ENCODE data around the gene SKAP2.

GRCh38 chr7:26627891-26628341 is 236.5 kb downstream of the SKAP2 start:
- TF ChIP-seq ZFX (IDR thresholded peaks at IDR 0.05) (no peak), SP1 (IDR thresholded peaks at IDR 0.05; ENCODE audit: low read depth) (no peak), EZH2 (IDR thresholded peaks at IDR 0.05) (no peak), CTCF (IDR thresholded peaks at IDR 0.05 in 2 of 3, conservative IDR thresholded peaks at IDR 0.05 in 1 of 3; ENCODE audit: borderline replicate concordance in 1 of 3, insufficient read depth in 1 of 3, low read depth in 2 of 3, low read length in 2 of 3) (no peak), POLR2A (IDR thresholded peaks at IDR 0.05; ENCODE audit: borderline replicate concordance, extremely low read depth, insufficient read depth, insufficient read length) (no peak), EZH2phosphoT487 (IDR thresholded peaks at IDR 0.05; ENCODE audit: borderline replicate concordance) (no peak), RAD21 (IDR thresholded peaks at IDR 0.05; ENCODE audit: low read depth) (no peak), YY1 (IDR thresholded peaks at IDR 0.05; ENCODE audit: extremely low read depth, insufficient replicate concordance, low read depth, low read length) (no peak), ZNF274 (IDR thresholded peaks at IDR 0.05; ENCODE audit: low read depth, low read length) (no peak)
